ENCODE measurements around the gene CD86.

Gene CD86

GRCh38 chr3:122105626-122106025, 50.5 kb downstream of the CD86 start:
- in situ Hi-C loops (cut with MboI; ENCODE audit: low sequenced_read_pairs, unreplicated experiment) = loop anchor here (25.0 kb wide), 1 partner anchor 568 kb away; the partner anchor contains the start of gene POLQ
- no peak for DNase-seq (ENCODE audit: low spot score)

GRCh38 chr3:122107171-122107570, 52.0 kb downstream of the CD86 start:
- DNase-seq (ENCODE audit: low spot score) = no peak
- TF ChIP-seq CTCF (IDR thresholded peaks at IDR 0.05; ENCODE audit: borderline replicate concordance, control extremely low read depth, extremely low read depth, insufficient read depth, missing control alignments) = no peak
- in situ Hi-C loops (cut with MboI; ENCODE audit: low sequenced_read_pairs, unreplicated experiment) = loop anchor here (25.0 kb wide), 1 partner anchor 570 kb away; the partner anchor contains the start of gene POLQ

More at GRCh38 chr3:122105626-122106025, 50.5 kb downstream of the CD86 start:
- no peak for TF ChIP-seq CTCF (IDR thresholded peaks at IDR 0.05; ENCODE audit: borderline replicate concordance, control extremely low read depth, extremely low read depth, insufficient read depth, missing control alignments)

GRCh38 chr3:122111974-122112373, 56.8 kb downstream of the CD86 start:
- in situ Hi-C loops (cut with MboI; ENCODE audit: low sequenced_read_pairs, unreplicated experiment) = loop anchor here (25.0 kb wide), 1 partner anchor 575 kb away; the partner anchor contains the start of gene POLQ

GRCh38 chr3:122112754-122113153, 57.6 kb downstream of the CD86 start:
- no peak for TF ChIP-seq CTCF (IDR thresholded peaks at IDR 0.05; ENCODE audit: borderline replicate concordance, control extremely low read depth, extremely low read depth, insufficient read depth, missing control alignments)
- in situ Hi-C loops (cut with MboI; ENCODE audit: low sequenced_read_pairs, unreplicated experiment) = loop anchor here (25.0 kb wide), 1 partner anchor 575 kb away; the partner anchor contains the start of gene POLQ
- DNase-seq (ENCODE audit: low spot score) = no peak

More at GRCh38 chr3:122111974-122112373, 56.8 kb downstream of the CD86 start:
- no peak for TF ChIP-seq CTCF (IDR thresholded peaks at IDR 0.05; ENCODE audit: borderline replicate concordance, control extremely low read depth, extremely low read depth, insufficient read depth, missing control alignments)
- no peak for DNase-seq (ENCODE audit: low spot score)

GRCh38 chr3:122123850-122124249, 68.7 kb downstream of the CD86 start:
- in situ Hi-C loops (cut with MboI; ENCODE audit: low sequenced_read_pairs, unreplicated experiment) = loop anchor here (25.0 kb wide), 1 partner anchor 587 kb away; the partner anchor contains the start of gene POLQ

GRCh38 chr3:122132949-122133540, 77.9 kb downstream of the CD86 start:
- no peak for TF ChIP-seq CTCF (IDR thresholded peaks at IDR 0.05; ENCODE audit: borderline replicate concordance, control extremely low read depth, extremely low read depth, insufficient read depth, missing control alignments)
- DNase-seq (ENCODE audit: low spot score) = no peak
- in situ Hi-C loops (cut with MboI; ENCODE audit: low sequenced_read_pairs, unreplicated experiment) = no loop called here

More at GRCh38 chr3:122123850-122124249, 68.7 kb downstream of the CD86 start:
- no peak for DNase-seq (ENCODE audit: low spot score)
- TF ChIP-seq CTCF (IDR thresholded peaks at IDR 0.05; ENCODE audit: borderline replicate concordance, control extremely low read depth, extremely low read depth, insufficient read depth, missing control alignments) = no peak

Data from GM13976 (cell line).